Large intestine (tissue), 3 donors: ENCODE data around the gene LNX1. TPM values are rescaled to one million over a fixed set of nuclear protein-coding genes. Genes with fewer than 3 reads are reported as not detected.
A peak's percentile ranks its signal among the peaks of the same experiment; 100 is the strongest.

Source experiments
- DNase-seq, 2 donors: peaks; one replicate each; pipeline versions ENCODE4 v3.0.0 to v3.0.0-alpha.2; 2013
- H3K27ac ChIP-seq: one replicate; pipeline ENCODE4 v1.5.1; 2013; ENCODE audit warnings: low read length
- H3K27me3 ChIP-seq: 2 replicates; pipeline ENCODE4 v1.6.1; 2013; ENCODE audit warnings: low read length; ENCODE audit not compliant: control insufficient read depth, insufficient read depth
- H3K36me3 ChIP-seq: 2 replicates; pipeline ENCODE4 v1.6.1; 2013; ENCODE audit warnings: low read length; ENCODE audit not compliant: control insufficient read depth, insufficient read depth
- H3K4me1 ChIP-seq: one replicate; pipeline ENCODE4 v1.6.1; 2013; ENCODE audit warnings: low read length; ENCODE audit not compliant: control insufficient read depth, insufficient read depth
- H3K4me3 ChIP-seq: one replicate; pipeline ENCODE4 v1.5.1; 2013; ENCODE audit warnings: low read length
- H3K9me3 ChIP-seq: one replicate; pipeline ENCODE4 v1.6.1; 2013; ENCODE audit warnings: mild to moderate bottlenecking, low read depth, low read length, moderate library complexity; ENCODE audit not compliant: control insufficient read depth
- WGBS: methylation state at CpG from one replicate; pipeline ENCODE4 v1.1.5; 2013; ENCODE audit warnings: low lambda C conversion rate; ENCODE audit not compliant: insufficient coverage; 5-methylcytosine and 5-hydroxymethylcytosine counted together
- polyA plus RNA-seq: library from polyadenylated mRNA; unstranded; fragments of 120-200 nt; gene quantifications from one replicate; pipeline ENCODE4 v1.2.1, GENCODE V29; 2013

The LNX1 gene
- polyA plus RNA-seq, 1 donor: 10.8 TPM

DNA sequence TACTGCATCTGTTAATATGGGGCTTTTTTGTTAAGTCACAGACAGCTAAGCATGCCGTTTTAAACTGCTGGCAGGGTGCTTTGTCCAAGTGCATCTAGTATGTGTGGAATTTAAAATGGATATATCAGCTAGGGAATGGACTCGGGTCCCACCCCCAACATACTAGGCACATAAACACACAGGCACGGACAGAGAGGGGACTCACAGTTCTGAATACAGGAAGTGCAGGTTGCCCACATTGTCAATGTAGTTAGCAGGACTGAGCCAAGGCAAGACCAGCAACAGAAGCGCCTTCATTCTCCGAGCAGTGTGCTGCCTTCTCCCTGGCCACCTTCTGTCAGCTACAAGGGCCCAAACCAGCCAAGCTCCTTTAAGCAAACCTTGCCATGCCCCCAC lies 33.6 kb downstream of the LNX1 start:
- H3K27me3 ChIP-seq: no peaks in the 10 kb centered on the region
- H3K36me3 ChIP-seq: peaks cover 8% of the 10 kb centered on the region
- no CpG with 5 or more reads among the region's 5 CpGs for WGBS
- no peak overlapping the region for H3K4me3 ChIP-seq
- H3K4me1 ChIP-seq: no peaks in the 10 kb centered on the region
- no peak overlapping the region for H3K27ac ChIP-seq
- no peak for DNase-seq
- no peaks in the 10 kb centered on the region for H3K9me3 ChIP-seq

DNA sequence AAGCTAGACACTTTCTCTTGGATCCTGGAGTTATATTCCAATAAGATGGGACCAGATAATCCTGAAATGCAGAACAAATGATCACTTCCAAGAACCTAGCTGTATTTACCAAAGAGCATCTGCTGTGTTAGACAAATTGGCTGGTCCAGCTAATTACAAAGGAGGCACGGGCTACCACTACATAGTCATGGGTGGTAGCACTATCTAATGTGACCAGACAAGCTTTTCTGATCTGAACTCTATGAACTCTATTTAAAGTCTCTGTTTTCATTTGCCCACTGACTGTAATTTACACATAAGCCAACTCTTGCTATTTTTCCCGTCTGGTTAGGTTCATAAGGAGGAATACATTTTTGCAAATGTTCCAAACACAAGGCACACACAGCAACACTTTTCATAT lies 34.6 kb downstream of the LNX1 start:
- H3K27ac ChIP-seq: no peak overlapping the region
- H3K27me3 ChIP-seq: no peaks in the 10 kb centered on the region
- no peaks in the 10 kb centered on the region for H3K4me1 ChIP-seq
- H3K9me3 ChIP-seq: no peaks in the 10 kb centered on the region
- WGBS: no CpG with 5 or more reads among the region's 2 CpGs
- H3K36me3 ChIP-seq: peaks cover 8% of the 10 kb centered on the region
- H3K4me3 ChIP-seq: no peak overlapping the region
- DNase-seq: no peak

DNA sequence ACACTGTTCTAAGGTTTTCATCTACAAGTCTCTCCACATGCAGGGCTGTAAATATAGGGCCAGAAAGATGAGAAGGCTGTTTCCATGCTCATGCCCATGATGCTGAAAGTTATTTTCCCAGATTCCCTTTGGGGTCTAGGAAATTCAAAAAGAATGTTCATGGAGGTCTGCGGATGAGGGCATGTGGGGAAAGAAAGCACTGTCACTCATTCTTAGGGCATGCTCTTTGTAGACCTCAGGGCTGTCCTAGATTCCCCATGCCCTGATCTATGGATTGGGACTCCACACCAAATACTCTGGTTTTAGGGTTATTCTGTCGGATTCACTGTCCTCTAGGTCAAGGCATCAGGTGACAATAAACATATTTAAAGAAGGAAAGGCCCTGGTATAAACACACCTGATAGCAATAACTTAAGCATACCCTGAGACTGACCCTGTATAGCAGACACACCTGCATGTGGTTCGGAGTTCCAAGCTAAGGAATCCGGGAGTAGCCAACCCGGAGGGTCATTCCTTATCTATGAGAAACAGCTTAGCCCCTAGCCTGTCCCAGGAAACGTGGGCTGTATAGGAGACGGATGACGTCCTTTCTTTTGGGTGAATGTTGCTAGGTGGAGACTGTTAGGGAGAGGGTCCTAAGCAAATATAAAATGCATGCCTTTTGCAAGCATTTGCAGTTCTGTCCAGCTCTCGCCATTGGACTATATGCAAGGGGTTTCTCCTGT lies 37.6 kb downstream of the LNX1 start:
- H3K27ac ChIP-seq: no peak overlapping the region
- no peak for DNase-seq
- peaks cover 6% of the 10 kb centered on the region for H3K36me3 ChIP-seq
- H3K4me3 ChIP-seq: no peak overlapping the region
- H3K9me3 ChIP-seq: no peaks in the 10 kb centered on the region
- 100% methylated on average over 1 of the region's 9 CpGs for WGBS
- no peaks in the 10 kb centered on the region for H3K4me1 ChIP-seq
- H3K27me3 ChIP-seq: no peaks in the 10 kb centered on the region

DNA sequence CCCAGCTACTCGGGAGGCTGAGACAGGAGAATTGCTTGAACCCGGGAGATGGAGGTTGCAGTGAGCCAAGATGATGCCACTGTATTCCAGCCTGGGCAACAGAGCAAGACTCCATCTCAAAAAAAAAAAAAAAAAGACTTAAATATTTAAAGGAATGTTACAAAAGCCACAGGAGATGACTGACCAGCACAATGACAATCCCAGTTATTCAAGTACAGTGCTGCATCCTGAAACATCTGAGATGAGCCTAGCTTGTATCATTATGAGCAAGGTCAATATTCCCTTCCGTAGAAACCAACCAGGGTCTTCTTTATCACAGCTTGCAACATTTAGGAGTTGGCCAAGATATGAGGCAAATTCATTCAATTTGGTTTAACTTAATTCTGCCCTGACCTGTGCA lies 38.6 kb downstream of the LNX1 start:
- no peak overlapping the region for H3K27ac ChIP-seq
- 100% methylated on average over 1 of the region's 3 CpGs for WGBS
- no peaks in the 10 kb centered on the region for H3K9me3 ChIP-seq
- H3K36me3 ChIP-seq: peaks cover 5% of the 10 kb centered on the region
- H3K27me3 ChIP-seq: no peaks in the 10 kb centered on the region
- DNase-seq: no peak
- no peak overlapping the region for H3K4me3 ChIP-seq
- no peaks in the 10 kb centered on the region for H3K4me1 ChIP-seq

DNA sequence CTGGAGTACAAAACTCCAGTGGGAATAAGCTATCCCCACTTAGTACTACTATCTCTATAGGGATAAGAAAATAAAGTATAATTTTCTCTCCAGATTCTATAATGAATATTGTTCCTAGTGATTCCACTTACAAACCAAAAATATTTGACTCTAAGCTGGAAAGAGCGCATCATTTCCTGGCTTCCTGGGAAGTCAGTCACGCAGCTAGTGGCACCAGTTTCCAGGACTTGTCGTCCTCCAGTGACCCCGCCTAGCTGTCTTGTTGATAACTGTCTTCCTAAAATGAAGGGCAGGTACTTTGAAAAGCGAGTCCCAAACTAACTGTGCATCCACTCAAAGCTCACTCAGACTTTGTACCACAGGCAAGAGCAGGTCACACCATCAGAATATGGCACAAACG lies 39.3 kb downstream of the LNX1 start:
- no peak overlapping the region for H3K4me3 ChIP-seq
- H3K27ac ChIP-seq: no peak overlapping the region
- 100% methylated on average over 2 of the region's 6 CpGs for WGBS
- no peak for DNase-seq
- H3K9me3 ChIP-seq: no peaks in the 10 kb centered on the region
- H3K27me3 ChIP-seq: no peaks in the 10 kb centered on the region
- H3K4me1 ChIP-seq: no peaks in the 10 kb centered on the region
- H3K36me3 ChIP-seq: peaks cover 5% of the 10 kb centered on the region

DNA sequence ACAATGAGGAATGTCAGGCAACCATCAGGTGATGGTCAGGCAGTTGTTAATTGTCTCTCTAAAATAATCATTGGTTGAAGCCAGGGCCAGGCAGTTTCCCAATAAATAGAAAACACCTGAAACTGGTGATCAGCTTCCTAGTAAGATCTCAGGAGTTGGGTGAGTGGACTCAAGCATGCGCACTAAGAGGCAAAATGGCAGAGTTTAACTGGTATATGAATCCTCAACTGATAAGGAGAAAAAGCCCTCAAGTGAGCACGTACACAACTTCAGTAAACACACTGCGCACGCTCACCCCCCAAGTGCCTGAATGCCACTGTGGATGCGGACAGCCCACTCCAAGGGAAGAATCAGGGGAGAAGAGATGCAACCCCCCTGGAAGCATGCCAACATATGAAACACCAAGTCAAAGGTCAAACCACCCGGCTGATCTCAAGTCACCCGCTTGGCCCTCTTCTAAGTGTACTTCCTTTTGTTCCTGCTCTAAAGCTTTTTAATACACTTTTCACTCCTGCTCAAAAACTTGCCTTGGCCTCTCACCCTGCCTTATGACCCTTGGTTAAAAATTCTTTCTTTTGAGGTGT lies 39.9 kb downstream of the LNX1 start:
- no peaks in the 10 kb centered on the region for H3K4me1 ChIP-seq
- H3K27ac ChIP-seq: no peak overlapping the region
- H3K27me3 ChIP-seq: no peaks in the 10 kb centered on the region
- DNase-seq: no peak
- no peaks in the 10 kb centered on the region for H3K9me3 ChIP-seq
- no CpG with 5 or more reads among the region's 7 CpGs for WGBS
- H3K4me3 ChIP-seq: no peak overlapping the region
- H3K36me3 ChIP-seq: peaks cover 3% of the 10 kb centered on the region

DNA sequence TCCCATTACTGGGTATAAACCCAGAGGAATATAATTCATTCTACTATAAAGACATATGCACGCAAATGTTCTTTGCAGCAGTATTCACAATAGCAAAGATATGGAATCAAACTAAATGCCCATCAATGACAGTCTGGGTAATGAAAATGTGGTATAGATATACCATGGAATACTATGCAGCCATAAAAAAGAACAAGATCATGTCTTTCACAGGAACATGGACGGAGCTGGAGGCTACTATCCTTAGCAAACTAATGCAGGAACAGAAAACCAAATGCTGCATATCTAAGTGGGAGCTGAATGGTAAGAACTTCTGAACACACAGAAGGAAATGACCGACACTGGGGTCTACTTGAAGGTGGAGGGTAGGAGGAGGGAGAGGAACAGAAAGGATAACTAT lies 42.6 kb downstream of the LNX1 start:
- Histone ChIP-seq H3K36me3 (no peaks in the 10 kb centered on the region), H3K27me3 (no peaks in the 10 kb centered on the region), H3K27ac (no peak overlapping the region), H3K9me3 (no peaks in the 10 kb centered on the region), H3K4me1 (no peaks in the 10 kb centered on the region), H3K4me3 (no peak overlapping the region)
- no peak for DNase-seq
- WGBS: 100% methylated on average over 1 of the region's 3 CpGs

DNA sequence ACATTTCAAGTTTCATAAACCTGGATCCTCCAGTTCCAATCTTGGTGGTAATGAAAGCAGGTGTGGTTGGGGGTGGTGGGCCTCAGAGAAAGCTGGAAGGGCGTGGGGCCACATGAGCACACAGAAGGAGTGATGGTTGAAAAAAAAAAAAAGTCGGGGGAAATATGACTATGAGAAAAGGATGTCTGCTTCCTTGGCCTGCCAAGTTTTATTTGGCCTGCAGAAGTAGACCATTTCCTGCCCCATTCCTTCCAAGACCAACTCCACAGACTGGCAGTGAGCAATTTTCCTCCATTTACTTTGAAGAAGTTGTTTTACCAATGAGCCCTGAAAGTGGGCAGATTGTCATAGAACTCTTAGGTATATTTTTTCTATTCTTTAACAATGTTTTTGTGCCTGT lies 43.3 kb downstream of the LNX1 start:
- Histone ChIP-seq H3K4me3 (no peak overlapping the region), H3K4me1 (no peaks in the 10 kb centered on the region), H3K9me3 (no peaks in the 10 kb centered on the region), H3K27ac (no peak overlapping the region), H3K27me3 (no peaks in the 10 kb centered on the region), H3K36me3 (no peaks in the 10 kb centered on the region)
- 40% methylated on average over 1 of the region's 2 CpGs for WGBS
- DNase-seq: no peak

DNA sequence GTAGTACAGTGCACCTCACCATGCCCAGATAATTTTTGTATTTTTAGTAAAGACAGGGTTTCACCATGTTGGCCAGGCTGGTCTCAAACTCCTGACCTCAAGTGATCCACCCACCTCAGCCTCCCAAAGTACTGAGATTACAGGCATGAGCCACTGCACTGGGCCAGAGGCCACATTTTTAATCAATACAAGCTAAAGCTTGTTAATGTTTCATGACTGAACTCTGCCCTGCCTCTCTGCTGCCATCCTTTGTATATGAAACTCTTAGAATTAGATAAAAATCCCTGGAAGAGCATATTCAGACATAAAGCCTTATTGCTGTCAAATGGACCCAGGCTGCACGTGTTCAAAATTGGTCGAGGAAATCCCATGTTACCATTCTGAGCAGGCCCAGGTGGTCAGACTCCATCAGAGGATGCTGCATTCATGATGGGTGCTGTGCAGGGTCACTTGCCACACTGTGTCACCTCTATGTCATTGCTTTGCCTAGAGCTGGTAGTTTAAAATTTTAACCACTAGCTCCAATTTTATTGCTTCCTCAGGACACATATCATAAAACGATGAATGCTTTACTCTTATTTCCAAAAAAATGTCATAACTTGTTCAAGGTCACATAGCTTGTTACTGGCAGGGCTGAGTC lies 45.2 kb downstream of the LNX1 start:
- no peak overlapping the region for H3K27ac ChIP-seq
- no peaks in the 10 kb centered on the region for H3K9me3 ChIP-seq
- H3K27me3 ChIP-seq: no peaks in the 10 kb centered on the region
- peak in 1 of 2 donors; percentile 25 for DNase-seq
- H3K36me3 ChIP-seq: no peaks in the 10 kb centered on the region
- no peak overlapping the region for H3K4me3 ChIP-seq
- H3K4me1 ChIP-seq: no peaks in the 10 kb centered on the region
- WGBS: 25% methylated on average over 1 of the region's 3 CpGs

DNA sequence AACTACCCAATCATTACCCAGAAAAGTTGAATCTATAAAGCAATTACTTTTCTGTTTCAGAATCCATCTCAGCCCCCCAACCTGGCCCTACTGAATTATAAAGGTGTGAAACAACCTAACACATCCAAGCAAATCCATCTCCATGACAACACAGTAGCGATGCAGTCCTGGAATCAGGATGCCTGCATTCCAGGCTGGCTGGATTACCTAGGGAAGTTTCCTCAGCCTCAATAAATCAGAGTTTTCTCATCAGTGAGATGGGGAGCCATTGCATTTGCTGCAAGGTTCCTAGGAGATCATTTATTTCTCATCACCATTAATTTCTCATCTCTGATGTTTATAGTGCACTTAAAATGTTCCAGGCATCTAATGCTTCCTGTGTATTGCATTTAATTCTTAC lies 46.0 kb downstream of the LNX1 start:
- H3K36me3 ChIP-seq: no peaks in the 10 kb centered on the region

DNA sequence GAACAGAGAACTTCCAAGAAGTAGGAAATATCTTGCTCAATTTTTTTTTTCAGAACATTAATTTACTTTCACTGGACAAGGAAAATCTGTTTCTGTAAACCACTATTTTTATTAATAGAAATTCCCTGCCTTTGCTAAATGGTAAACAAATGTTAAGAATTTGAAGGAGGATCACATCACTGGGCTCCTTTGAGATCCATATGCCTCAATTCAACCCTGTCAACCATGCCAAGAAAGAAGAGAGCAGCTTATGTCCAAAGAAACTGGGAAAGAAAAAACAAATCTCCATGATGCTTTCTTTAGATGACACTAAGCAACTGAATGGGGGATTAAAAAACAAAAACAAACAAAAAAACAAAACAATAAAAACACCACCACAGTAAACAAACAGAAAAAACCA lies 47.7 kb downstream of the LNX1 start:
- Histone ChIP-seq H3K27ac (no peak overlapping the region), H3K4me3 (no peak overlapping the region), H3K9me3 (no peaks in the 10 kb centered on the region), H3K4me1 (no peaks in the 10 kb centered on the region), H3K27me3 (no peaks in the 10 kb centered on the region), H3K36me3 (no peaks in the 10 kb centered on the region)
- no peak for DNase-seq

More for the DNA sequence above, 46.0 kb downstream of the LNX1 start:
- H3K27ac ChIP-seq: no peak overlapping the region
- no peaks in the 10 kb centered on the region for H3K9me3 ChIP-seq
- H3K4me1 ChIP-seq: no peaks in the 10 kb centered on the region
- no CpG with 5 or more reads among the region's 1 CpG for WGBS
- H3K4me3 ChIP-seq: no peak overlapping the region
- no peaks in the 10 kb centered on the region for H3K27me3 ChIP-seq
- DNase-seq: no peak
